ENCODE results near the gene RIPK3.
A peak's percentile ranks its signal among the peaks of the same experiment; 100 is the strongest.
"Not testable (repeated sequence)": the region's sequence is repeated elsewhere in the genome, so short reads cannot be mapped to it uniquely, and the experiment has no call there.

Gene RIPK3

DNA sequence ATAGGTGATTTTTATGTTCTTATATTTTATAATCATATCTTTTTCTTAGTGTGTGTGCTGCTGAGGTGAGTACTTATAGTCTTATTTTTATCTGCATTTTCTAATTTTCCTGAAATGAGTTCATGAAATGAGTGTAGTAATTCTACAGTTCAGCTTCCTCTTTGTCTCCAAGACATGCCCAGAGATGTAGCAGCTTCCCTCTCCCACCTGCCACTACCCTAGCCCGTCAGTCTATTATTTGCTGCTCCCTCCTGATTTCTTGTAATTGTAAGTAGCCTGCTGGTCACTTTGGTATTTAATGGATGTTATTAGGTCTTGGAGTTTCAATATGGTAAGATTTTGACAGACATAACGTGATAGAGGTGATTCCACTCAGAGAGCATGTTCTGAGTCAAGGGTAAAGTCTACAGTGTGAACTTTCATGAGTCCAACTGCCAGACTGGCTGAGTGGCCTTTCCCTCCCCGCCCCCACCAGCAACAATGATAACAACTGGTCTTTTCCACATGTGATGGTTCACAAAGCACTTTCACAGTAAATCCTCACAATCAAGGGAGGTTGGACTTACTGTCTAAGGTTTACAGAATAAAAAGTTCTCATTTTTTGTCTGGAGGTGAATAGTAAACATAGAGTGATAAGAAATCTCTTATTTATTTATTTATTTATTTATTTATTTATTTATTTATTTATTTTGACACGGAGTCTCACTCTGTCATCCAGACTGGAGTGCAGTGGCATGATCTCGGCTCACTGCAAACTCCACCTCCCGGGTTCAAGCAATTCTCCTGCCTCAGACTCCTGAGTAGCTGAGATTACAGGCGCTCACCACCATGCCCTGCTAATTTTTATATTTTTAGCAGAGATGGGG is 4.2 kb upstream of the RIPK3 start:
- no peak for DNase-seq

- no peak for DNase-seq
These were observed 3.1 kb upstream of the RIPK3 start for GRCh38 chr14:24342889-24343288.

DNA sequence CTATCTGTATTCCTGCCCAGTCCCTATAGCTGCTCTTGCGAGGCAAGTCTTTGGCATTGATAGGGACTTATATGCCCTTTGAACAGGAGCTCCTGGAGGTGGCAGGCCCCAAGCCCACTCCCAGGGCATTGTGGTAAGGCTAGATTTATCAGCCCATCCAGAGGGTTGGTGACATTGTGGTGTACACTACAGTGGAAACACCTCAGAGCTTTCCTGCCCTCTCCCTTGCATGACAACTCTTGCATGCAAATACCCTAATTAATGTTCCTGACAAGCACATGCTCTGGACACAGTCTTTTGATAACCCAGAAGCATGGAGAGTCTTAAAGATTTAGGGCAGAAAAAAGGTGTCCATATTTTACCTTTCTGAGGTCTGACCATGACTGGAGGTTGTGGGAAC is 815 bp upstream of the RIPK3 start:
- no peak for DNase-seq

DNA sequence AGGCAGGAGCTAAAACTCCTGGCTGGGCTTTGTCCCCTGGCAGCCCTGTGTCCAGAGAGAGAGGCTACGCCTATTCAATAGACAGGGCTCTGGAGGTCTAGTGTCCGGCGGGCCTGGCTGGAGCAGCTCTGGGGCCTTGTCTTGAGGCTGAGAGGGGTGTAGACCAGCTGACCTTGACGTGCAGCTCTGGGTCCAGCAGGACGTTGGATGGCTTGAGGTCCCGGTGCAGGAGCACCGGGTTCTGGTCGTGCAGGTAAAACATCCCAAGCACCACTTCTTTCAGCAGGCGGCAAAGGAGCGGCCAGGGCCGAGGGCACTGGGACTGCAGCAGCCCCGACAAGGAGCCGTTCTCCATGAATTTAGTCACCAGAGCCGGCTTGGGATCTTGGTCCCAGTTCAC is 948 bp downstream of the RIPK3 start:
- no peak for DNase-seq

DNA sequence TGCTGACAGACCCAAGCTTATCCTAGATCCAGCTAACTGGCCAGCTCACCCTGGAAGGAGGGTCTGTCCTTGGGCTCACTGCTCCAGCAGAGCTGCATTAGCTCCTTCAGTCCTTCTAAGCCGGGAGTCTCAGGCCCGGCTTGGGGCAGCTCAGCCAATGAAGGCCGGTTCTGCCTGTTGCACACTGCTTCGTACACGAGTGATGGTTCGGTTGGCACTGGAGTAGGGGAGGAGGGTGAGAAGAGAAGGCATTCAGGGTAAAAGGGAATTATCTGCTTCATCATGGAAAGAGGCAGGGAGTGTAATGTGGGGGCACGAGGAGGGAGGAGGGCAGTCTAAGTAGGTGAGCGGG is 2.0 kb downstream of the RIPK3 start:
- no peak for DNase-seq

DNA sequence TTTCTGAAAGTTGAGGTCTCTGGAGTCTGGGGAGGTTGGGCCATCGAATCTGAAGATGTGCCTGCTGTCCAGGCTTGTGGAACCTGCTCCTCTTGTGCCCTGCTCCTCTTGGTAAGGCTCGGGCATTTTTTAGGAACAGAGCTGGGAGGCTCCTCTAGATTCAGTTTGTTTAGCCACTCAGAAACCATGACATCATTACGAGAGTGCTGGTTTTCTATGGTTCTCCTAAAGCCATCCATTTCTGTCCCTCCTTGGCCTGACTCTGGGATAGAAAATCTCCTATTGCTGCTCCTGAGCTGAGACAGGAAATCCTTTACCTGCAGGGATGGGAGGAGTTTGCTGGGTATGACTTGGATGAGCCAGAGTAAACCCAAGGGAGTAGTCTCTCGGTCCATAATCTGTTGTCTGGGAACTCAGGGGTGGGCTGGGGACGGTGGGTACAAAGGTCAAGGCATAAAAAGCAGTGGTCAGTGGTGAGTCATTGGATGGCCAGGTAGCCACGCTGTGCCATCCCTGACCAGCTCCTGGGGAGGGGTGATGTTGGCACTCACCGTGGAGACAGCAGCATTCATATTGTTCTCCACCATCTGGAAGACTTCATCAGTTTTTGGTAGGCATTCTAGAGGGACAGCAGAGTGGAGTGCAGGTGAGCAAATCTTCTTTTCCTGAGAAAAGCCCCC is 2.5 kb downstream of the RIPK3 start:
- DNase-seq, result no peak

DNA sequence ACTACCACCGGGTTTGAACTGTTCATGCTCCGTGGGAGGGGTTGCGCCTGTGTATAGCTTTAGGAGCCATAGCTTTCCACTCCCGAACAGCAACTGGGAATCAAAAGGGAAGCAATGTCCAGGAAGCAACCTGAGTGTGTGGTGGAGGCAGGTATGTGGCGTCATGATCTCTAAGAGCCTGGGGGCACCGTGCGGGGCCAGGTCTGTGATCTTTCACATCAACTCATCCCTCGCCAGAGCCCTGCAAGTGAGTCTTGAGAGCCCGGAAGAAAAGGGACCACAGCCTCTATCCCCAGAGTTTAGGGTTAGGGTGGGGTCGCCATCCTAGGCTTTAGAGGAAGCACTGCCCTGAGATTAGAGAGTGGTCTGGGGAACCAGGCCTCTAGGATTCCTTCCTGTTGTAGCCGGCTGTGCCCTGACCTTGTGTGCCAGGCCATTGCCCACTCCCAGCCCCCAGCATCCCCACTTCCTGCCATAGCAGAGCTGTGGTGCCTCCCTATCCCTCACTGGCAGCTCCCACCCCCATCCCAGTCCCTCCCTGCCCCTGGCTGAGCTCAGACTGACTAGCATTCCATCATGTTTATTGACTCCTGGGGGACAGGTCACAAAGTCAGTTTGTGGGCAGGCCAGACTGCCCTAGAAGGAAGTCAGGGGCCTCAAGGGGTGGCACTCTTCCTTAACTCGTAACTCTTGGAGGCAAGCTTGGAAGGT is 4.2 kb downstream of the RIPK3 start:
- no peak for DNase-seq

DNA sequence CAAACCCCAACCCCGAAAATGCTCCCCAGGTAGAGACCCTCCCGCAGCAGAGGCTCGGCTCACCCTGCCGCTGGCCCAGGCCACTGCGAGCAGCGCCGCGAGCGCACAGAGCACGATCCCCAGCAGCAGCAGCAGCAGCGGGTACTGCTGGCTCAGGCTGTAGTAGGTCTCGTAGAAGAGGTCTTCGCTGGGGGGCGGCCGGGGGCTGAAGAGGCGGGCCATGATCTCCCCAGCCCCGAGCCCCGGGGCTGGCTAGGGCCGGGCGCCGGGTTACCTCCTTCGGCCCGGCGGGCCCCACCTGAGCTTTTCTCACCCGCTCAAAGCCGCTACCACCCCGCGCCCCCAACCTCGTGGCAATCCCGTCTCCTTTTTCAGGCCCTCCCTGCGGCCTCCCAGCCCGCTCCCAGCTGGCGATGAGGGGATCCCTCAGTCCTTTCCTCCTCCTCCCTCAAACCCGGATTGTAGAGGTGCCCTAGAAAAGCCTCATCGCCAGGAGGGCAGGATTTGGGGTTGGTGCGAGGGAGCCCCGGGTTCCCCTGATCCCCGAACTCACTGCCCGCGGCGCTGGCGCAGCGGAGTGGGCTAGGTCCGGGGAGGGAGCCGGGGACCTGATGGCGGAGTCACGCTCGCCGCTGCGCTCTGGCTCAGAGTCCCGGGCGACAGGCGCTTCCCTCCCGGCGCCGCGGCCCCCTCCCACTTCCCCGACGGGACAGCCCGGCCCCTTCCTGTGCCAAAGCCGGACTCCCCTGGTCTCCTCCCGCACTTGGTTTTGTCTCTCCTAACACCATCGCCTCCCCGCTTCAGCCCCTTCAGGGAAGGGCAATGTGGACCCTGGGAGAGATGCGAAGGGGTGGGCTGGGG is 5.1 kb downstream of the RIPK3 start, which contains the start of gene ADCY4:
TSS of gene ADCY4 (minus strand) at position 641 of the 861 bp plus-strand sequence. CDS start at position 222, 419 bp downstream.
- no peak for DNase-seq

DNA sequence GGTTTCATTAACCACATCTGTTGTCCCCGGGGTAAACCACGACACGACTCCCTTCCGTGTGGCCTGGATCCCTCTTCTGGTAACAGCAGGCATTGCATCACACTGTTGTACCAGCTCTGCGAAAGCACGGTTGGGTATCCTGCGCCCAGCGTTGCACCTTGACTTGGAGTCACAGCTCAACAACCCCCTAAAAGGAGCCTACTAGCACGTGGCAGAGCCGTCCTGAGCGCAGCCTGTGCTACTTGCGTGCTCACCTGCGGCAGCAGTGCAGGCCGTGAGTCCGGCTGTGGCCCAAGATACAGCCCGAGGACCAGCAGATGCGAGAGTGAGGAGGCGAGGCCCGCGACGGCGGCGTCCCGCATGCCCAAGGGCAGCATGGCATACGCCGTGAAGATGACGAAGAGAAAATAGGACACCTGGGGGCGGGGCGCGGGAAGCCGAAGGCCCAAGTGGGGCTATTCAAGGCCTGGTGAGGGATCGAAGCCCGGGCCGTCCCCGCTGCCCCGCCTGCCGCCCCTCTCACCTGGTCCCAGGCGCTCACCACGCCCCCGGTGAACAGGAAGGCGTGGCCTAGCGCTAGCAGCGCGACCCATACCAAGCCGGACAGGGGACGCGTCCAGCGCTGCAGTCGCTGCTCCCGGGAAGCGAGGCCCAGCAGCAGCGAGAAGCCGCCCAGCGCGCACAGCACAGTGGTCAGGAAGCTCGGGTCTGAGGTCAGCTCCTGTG is 7.4 kb downstream of the RIPK3 start:
- DNase-seq, result peak in 1 of 2 experiments; percentile 60

GRCh38 chr14:24331731-24332267 is 8.0 kb downstream of the RIPK3 start:
- no peak for DNase-seq

DNA sequence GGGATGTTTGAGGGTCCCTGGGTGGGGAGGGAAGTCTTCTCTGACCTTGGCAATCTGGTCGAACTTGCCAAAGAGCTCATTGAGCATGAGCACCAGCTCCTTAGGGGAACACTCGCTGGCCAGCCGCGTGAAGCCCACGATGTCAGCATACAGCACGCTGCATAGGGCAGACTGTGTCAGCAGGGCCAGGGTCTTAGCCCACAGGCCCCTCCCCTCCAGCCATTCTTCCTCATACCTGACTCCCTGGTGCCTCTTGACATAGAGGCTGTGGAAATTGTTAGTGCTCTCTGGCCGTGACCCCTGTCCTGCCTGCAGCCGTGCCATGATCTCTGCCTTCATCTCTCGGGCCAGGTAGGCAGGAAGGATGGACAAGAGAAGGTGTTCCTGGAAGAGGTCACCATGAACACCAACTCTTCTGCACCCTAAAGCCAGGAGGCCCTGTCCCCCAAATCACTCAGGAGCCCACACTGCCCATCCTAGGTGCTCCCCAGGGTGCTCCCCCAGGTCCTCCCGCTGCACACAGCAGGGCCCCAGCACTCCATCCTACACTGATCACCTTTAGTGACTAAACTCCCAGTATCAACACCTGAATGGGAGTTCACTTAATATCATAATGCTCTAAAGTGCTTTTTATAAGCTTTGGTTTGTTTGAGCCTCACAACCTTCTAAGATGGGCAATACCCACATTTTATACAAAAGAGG is 8.7 kb downstream of the RIPK3 start:
- no peak for DNase-seq

DNA sequence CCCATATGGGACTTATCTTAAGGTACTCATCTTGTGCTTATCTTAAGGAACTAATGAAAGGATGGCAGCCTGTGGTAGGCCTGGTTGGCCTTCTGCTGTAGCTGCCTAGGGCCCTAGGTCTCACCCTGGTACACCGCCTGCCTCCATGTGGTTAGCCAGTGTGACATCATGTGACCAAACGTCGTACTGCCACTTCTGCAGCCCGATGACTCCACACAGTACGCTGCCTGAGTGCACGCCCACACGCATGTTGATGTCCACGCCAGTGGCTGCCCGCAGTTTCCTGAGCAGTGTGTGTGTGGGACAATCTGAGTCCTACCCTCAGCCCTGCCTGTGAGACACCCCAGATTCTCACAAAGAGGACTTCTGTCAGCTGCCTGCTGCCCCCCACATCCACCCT is 10.1 kb downstream of the RIPK3 start:
- no peak for DNase-seq

DNA sequence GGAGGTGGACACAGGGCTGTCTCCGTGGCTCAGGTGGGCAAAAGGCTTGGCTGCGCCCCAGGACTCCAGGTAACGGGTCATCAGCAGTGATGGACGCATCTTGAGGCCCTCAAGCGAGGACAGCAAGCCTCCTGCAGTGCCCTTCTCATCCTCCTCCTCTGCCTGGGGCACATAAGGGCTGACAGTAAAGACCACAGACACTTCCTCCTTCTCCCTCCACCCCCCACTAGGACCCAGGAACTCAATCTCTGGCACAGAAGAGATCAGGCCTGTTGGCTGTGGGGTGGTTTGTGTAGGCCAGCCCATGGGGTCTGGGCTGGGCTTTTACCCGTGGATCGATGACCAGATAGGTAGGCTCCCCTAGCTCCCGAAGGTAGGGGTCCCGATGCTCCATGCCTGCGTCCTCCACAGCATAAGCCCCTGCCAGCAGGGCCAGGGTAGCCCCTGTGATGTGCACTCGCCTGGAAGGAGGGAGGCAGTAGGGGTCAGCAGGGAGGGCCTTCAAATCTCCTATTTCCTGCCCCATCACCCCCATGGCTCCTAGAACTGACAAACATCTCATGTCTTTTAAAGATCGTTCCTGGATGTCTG is 10.6 kb downstream of the RIPK3 start:
- DNase-seq, result no peak

DNA sequence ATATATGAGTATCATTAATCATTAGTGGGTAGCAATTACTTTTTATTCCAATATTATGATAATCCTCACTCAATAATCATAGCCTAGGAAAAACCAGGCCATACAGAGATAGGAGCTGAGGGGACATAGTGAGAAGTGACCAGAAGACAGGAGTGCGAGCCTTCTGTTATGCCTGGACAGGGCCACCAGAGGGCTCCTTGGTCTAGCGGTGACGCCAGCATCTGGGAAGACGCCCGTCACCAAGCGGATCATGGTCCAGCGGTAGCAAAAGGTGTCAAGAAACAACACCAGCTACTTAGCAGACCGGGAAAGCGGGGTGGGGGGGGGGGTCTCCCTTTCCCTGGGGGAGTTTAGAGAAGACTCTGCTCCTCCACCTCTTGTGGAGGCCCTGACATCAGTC is 11.9 kb downstream of the RIPK3 start:
- not testable (repeated sequence) for DNase-seq

GRCh38 chr14:24327303-24327702 is 12.5 kb downstream of the RIPK3 start:
- no peak for DNase-seq

- no peak for DNase-seq
These were observed 13.8 kb downstream of the RIPK3 start for GRCh38 chr14:24325963-24326362.

GRCh38 chr14:24325041-24325530 is 14.7 kb downstream of the RIPK3 start:
- DNase-seq, result no peak

DNA sequence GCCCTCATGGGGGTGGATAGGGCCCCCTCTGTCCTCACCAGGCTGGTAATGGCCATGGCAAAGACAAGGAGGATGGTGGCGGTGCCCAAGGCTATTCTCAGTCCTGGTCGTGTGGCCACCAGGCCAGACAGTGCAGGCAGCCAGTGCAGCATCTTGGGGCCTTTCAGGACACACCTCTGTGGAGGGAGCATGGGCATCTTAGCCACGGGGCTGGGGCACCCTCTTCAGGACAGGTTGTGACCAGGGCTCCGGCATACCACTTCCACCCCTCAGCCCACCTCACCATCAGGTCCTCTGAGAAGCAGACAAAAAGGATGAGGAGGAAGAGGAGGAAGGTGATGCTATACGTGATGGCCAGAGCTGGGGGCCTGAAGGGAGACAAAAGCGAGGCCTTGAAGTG is 15.8 kb downstream of the RIPK3 start:
- no peak for DNase-seq

DNA sequence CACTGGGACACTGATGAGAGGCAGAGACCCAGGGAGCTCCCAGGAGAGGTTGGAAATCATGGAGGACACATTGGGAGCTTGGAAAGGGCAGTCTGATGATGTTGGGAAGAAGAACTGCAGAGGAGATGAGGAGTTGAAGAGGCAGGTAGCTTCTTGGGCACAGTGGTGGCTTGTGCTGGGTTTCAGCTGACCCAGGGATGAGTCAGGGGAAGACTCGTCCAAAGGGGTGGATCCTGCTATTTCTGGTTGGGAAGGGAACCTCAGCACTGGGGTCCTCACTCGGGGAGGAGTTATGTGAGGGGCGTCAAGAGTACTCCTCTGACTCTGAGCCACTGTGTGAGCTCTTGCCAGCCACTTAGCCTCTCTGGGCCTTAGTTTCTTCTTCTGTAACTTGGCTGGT is 16.4 kb downstream of the RIPK3 start:
- DNase-seq, result no peak

DNA sequence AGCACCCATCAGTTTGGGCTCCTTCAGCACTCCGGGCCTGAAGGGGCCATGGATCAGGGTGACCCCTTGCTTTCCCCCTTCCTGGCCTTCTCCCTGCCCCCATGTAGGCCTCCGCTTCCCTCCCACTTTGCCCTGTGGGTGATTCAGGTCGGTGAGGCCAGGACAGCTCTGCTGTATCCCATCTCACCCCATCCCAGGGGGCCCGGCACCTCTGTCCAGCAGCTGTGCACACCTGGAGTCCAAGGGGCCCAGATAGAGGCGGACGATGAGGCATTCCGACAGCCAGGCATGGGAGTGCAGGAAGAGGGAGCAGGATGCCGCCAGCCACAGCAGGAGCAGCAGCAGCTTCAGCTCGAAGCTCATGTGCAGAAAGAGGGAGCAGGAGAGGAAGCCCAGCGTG is 17.1 kb downstream of the RIPK3 start:
- DNase-seq, result no peak
